Tibial artery (tissue), 4 donors: ENCODE measurements around the gene PPP6R2.
"Not testable (repeated sequence)": the region's sequence is repeated elsewhere in the genome, so short reads cannot be mapped to it uniquely, and the experiment has no call there.

ENCODE experiments used
- DNase-seq, 2 donors: peaks; one replicate each; pipeline ENCODE4 v3.0.0-alpha.2; 2019
- H3K27ac ChIP-seq, 2 donors: fragments of 200-600 bp; sonication (generic) in 1 of 2; 1 replicate in 1 of 2; 2 replicates in 1 of 2; pipeline ENCODE4 v1.5.1; 2018 to 2019; ENCODE audit warnings: mild to moderate bottlenecking in 1 of 2
- H3K27me3 ChIP-seq, 2 donors: fragments of 200-600 bp; sonication (generic) in 1 of 2; one replicate each; pipeline versions ENCODE4 v1.5.1 to v1.6.0; 2016 to 2019
- H3K36me3 ChIP-seq, 3 donors: fragments of 200-600 bp; sonication (generic) in 2 of 3; one replicate each; pipeline ENCODE4 v1.5.1; 2016 to 2019; ENCODE audit warnings: mild to moderate bottlenecking in 2 of 3
- H3K4me1 ChIP-seq, 4 donors: fragments of 200-600 bp; sonication (generic) in 2 of 4; 1 replicate in 3 of 4; 2 replicates in 1 of 4; pipeline ENCODE4 v1.5.1; 2016 to 2019
- H3K4me3 ChIP-seq, 2 donors: fragments of 200-600 bp; sonication (generic) in 1 of 2; 1 replicate in 1 of 2; 2 replicates in 1 of 2; pipeline ENCODE4 v1.5.1; 2018 to 2019; ENCODE audit warnings: mild to moderate bottlenecking in 2 of 2
- H3K9me3 ChIP-seq, 3 donors: fragments of 200-600 bp; sonication (generic) in 1 of 3; one replicate each; pipeline ENCODE4 v1.5.1; 2016 to 2019
- intact Hi-C: fragments of 100-400 bp; cut with DNase I; formaldehyde crosslinking; loops from one replicate; pipeline ENCODE4 v1.15.0; 2023; ENCODE audit warnings: low total_unique reads
- TF ChIP-seq, protein P1 (sequence below), 2 experiments: fragments of 200-600 bp in 1 of 2; fragments of 450-650 bp in 1 of 2; IDR thresholded peaks; one replicate each; pipeline ENCODE4 v1.5.1; 2017 to 2019; ENCODE audit warnings: antibody characterized with exemption in 2 of 2, mild to moderate bottlenecking in 1 of 2, moderate library complexity in 1 of 2

PPP6R2 gene

DNA sequence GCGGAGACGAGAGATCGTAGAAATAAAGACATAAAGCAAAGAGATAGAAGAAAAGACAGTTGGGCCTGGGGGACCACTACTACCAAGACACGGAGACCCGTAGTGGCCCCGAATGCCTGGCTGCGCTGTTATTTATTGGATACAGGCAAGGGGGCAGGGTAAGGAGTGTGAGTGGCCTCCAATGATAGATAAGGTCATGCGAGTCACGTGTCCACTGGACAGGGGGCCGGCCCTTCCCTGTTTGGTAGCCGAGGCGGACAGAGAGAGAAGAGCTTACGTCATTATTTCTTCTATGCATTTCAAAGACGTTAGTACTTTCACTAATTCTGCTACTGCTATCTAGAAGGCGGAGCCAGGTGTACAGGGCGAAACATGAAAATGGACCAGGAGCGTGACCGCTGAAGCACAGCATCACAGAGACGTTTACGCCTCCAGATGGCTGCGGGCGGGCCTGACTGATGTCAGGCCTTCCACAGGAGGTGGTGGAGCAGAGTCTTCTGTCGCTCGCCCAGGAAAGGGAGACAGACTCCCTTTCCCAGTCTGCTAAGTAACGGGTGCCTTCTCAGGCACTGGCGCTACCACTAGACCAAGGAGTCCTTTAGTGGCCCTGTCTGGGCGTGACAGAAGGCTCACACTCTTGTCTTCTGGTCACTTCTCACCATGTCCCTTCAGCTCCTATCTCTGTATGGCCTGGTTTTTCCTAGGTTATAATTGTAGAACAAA is 24.8 kb downstream of the PPP6R2 start:
- Histone ChIP-seq H3K4me3 (no peak overlapping the region), H3K4me1 (peaks cover 0 to 12% (median 0%) of the 10 kb centered on the region in 4 donors), H3K36me3 (peaks cover 5 to 28% (median 14%) of the 10 kb centered on the region in 3 donors), H3K9me3 (no peaks in the 10 kb centered on the region), H3K27me3 (no peaks in the 10 kb centered on the region), H3K27ac (no peak overlapping the region)
- TF ChIP-seq, protein P1, sequence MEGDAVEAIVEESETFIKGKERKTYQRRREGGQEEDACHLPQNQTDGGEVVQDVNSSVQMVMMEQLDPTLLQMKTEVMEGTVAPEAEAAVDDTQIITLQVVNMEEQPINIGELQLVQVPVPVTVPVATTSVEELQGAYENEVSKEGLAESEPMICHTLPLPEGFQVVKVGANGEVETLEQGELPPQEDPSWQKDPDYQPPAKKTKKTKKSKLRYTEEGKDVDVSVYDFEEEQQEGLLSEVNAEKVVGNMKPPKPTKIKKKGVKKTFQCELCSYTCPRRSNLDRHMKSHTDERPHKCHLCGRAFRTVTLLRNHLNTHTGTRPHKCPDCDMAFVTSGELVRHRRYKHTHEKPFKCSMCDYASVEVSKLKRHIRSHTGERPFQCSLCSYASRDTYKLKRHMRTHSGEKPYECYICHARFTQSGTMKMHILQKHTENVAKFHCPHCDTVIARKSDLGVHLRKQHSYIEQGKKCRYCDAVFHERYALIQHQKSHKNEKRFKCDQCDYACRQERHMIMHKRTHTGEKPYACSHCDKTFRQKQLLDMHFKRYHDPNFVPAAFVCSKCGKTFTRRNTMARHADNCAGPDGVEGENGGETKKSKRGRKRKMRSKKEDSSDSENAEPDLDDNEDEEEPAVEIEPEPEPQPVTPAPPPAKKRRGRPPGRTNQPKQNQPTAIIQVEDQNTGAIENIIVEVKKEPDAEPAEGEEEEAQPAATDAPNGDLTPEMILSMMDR (IDR thresholded peaks at IDR 0.05), result no peak
- DNase-seq, result no peak
- intact Hi-C loops, result no loop called here

DNA sequence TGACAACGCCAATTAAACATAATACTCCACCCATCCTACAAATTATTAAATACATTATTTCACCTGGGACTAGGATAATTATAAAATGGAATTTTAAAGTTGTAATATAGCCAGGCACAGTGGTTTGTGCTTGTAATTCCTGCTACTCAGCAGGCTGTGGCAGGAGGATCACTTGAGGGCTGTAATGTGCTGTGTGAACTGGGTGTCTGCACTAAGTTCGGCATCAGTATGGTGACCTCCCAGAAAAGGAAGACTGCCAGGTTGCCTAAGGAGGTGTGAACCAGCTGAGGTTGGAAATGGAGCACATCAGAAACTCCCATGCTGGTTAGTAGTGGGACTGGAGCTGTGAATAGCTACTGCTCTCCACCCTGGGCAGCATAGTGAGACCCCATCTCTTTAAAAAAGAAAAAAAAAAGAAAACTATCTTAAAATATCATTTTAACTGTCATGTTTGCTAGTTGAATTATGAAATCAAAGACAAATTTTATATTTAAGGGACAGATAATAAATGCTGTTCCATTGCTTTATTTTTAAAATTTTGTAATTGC is 28.0 kb downstream of the PPP6R2 start:
- peaks cover 27 to 56% (median 33%) of the 10 kb centered on the region in 3 donors for H3K36me3 ChIP-seq
- H3K27ac ChIP-seq, result no peak overlapping the region
- TF ChIP-seq, protein P1 (IDR thresholded peaks at IDR 0.05), result no peak
- intact Hi-C loops, result no loop called here
- no peaks in the 10 kb centered on the region for H3K27me3 ChIP-seq
- no peaks in the 10 kb centered on the region for H3K9me3 ChIP-seq
- DNase-seq, result no peak
- peaks cover 0 to 7% (median 0%) of the 10 kb centered on the region in 4 donors for H3K4me1 ChIP-seq
- no peak overlapping the region for H3K4me3 ChIP-seq

DNA sequence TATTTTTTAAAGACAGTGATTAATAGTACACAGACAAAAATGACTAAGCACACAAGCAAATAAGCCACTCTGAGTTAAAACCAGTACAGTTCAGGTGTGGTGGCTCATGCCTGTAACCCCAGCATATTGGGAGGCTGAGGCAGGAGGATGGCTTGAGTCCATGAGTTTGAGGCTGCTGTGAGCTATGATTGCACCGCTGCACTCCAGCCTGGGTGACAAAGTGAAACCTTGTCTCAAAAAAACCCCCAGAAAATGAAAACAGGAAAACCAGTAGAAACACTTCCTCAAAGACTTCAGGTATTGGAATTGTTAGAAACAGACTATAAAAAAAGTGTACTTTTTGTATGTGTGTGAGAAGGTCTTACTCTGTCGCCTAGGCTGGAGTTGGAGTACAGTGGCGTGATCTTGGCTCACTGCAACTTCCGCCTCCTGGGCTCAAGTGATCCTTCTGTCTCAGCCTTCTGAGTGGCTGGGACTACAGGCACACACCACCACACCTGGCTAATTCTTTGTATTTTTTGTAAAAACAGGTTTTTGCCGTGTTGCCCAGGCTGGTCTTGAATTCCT is 33.0 kb downstream of the PPP6R2 start:
- intact Hi-C loops, result no loop called here
- Histone ChIP-seq H3K9me3 (no peaks in the 10 kb centered on the region), H3K4me3 (no peak overlapping the region), H3K4me1 (no peaks in the 10 kb centered on the region), H3K27ac (no peak overlapping the region), H3K27me3 (no peaks in the 10 kb centered on the region), H3K36me3 (peaks cover 36 to 70% (median 43%) of the 10 kb centered on the region in 3 donors)
- TF ChIP-seq, protein P1 (IDR thresholded peaks at IDR 0.05), result no peak
- no peak for DNase-seq

DNA sequence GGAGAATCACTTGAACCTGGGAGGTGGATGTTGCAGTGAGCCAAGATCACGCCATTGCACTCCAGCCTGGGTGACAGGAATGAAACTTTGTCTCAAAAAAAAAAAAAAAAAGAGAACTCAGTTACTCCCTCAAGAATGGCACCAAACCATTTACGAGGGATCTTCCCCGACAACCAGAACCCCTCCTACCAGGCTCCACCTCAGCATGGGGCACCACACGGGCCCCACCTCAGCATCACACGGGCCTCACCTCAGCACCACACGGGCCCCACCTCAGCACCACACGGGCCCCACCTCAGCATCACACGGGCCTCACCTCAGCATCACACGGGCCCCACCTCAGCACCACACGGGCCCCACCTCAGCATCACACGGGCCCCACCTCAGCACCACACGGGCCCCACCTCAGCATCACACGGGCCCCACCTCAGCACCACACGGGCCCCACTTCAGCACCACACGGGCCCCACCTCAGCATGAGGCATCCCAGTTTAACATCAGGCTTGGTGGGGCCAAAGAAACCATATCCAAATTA is 38.0 kb downstream of the PPP6R2 start:
- DNase-seq, intact Hi-C loops, H3K9me3 ChIP-seq, H3K27ac ChIP-seq, H3K4me1 ChIP-seq, H3K27me3 ChIP-seq, H3K4me3 ChIP-seq: not testable (repeated sequence)
- H3K36me3 ChIP-seq, result peaks cover 9 to 47% (median 15%) of the 10 kb centered on the region in 3 donors

DNA sequence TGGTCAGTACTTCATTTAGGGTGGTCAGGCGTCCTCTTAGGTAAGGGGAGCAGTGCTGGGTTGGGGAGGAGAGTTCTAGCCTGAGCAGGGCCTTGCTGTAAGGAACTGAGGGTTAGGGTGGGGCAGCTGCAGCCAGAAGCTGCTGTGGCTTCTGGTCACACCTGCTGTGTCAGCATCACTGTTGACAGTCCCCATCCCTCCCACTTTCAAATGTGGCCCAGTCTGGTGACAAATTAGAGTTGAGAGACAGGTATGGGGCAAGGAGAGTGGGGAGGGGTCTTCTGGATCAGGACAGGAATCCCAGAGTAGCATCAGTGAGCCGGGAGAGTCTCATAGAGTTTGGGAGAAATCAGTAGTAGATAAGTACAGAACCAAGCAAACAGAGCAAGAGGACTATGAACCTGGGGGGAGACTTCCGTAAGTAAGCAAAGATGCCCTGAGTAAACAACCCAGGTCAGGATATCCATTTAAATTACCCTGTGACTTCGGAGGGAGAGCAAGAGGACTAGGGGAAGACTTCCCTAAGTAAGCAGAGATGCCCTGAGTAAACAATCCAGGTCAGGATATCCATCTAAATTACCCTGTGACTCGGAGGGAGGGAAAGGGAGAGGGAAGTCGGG is 53.7 kb downstream of the PPP6R2 start:
- Histone ChIP-seq H3K36me3 (peaks cover 0 to 44% (median 37%) of the 10 kb centered on the region in 3 donors), H3K9me3 (no peaks in the 10 kb centered on the region), H3K27me3 (no peaks in the 10 kb centered on the region), H3K27ac (no peak overlapping the region), H3K4me1 (no peaks in the 10 kb centered on the region), H3K4me3 (no peak overlapping the region)
- intact Hi-C loops, result no loop called here
- TF ChIP-seq, protein P1 (IDR thresholded peaks at IDR 0.05), result no peak
- no peak for DNase-seq

DNA sequence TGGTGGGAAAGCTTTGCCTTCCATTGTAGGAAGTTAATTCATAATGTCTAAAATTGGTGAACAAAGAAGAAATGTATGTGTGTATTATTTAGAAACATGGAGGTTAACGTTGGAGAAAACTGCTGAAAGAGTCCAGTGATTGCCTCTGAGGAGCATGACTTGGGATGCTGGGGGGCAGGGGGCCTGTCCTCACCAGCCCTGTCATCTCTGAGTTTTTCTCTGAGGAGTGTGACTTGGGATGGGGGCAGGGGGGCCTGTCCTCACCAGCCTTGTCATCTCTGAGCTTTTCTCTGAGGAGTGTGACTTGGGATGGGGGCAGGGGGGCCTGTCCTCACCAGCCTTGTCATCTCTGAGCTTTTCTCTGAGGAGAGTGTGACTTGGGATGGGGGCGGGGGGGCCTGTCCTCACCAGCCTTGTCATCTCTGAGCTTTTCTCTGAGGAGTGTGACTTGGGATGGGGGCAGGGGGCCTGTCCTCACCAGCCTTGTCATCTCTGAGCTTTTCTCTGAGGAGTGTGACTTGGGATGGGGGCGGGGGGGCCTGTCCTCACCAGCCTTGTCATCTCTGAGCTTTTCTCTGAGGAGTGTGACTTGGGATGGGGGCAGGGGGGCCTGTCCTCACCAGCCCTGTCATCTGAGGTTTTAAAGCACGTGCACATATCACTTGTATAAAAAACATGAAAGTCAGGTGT is 54.4 kb downstream of the PPP6R2 start:
- not testable (repeated sequence) for H3K4me1 ChIP-seq, H3K27ac ChIP-seq
- H3K36me3 ChIP-seq, result peaks cover 0 to 44% (median 37%) of the 10 kb centered on the region in 3 donors

More for the DNA sequence above, 54.4 kb downstream of the PPP6R2 start:
- H3K9me3 ChIP-seq, H3K4me3 ChIP-seq, DNase-seq, intact Hi-C loops, H3K27me3 ChIP-seq: not testable (repeated sequence)
